CD4-positive, alpha-beta T cell treated with Interleukin-21 for 1 hour (primary cell): ENCODE measurements around the gene HIF1A.
A peak's percentile ranks its signal among the peaks of the same experiment; 100 is the strongest.
"Not testable (repeated sequence)": the region's sequence is repeated elsewhere in the genome, so short reads cannot be mapped to it uniquely, and the experiment has no call there.

Experiments
- DNase-seq: peaks from one replicate; pipeline ENCODE4 v3.0.0-alpha.2; 2020

Gene HIF1A

DNA sequence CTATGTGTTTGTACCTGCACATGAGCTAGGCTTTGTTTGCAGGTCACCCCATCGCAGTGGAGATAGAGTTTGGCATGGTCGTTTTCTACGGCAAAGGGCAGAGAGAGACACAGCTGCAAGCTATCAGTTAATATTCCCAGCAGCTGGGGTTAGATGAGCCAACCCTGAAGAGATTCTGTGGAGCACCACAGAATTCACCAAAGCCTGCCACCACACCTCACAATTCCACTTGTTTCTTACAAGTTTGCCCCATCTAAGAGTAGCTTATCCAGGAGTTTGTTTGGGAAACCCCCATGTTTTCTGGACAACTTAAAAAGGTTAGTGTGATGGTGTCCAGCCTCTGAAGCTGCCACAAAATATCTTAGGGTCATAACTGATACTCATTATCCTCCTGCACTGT is 20.0 kb upstream of the HIF1A start:
- no peak for DNase-seq

GRCh38 chr14:61677479-61677878 is 17.8 kb upstream of the HIF1A start:
- no peak for DNase-seq

DNA sequence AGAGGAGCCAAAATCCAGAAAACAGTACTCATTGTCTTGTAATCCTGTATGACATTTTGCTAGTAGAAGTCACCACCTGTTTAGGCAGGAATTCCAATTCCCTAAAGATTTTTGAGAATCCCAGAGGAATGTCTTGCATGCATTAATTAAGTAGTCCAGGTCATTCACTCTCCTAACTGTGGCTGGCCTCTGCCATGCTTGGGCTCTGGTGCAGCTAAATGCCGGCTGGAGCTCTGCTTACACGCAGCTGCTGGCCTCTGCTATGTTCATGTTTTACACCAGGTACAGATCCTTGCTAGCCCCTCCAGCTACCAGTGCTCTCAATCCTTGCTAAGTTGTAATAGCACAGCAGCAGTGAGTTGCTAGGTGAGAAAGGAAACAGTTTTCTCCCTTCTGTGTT is 16.3 kb upstream of the HIF1A start:
- no peak for DNase-seq

- no peak for DNase-seq
Observed at GRCh38 chr14:61681413-61681812, 13.9 kb upstream of the HIF1A start.

DNA sequence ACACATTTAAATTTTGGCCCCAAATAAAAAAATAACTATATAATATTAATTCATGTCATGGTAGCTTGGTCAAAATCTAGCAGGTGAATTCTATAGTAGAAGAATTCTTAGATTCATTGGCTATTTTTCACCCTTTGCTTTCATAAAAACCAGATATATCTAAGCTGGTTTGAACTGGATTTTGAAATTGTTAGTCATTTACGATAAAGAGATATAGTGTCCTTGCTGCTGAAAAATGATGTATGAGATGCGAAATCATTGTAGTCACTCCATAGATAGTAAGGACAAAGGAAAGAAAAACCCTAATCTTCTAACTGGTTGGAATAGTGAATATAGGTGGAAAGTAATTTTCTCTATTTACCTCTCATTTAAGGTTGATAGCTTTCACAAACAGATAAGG is 12.2 kb upstream of the HIF1A start:
- no peak for DNase-seq

DNA sequence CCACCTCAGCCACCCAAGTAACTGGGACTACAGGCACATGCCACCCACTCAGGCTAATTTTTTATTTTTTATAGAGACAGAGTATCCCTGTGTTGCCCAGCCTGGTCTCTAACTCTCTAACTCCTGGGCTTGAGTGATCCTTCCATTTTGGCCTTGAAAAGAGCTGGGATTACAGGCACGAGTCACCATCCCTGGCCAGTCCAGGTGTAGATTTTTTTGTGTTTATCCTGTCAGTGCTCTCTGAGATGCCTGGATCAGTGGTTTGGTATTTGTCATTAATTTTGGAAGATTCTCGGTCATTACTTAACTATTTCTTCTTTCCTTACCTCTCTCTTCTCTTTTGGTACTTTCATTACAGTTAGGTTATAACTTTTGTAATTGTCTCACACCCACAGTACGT is 5.3 kb upstream of the HIF1A start:
- no peak for DNase-seq

- DNase-seq: no peak
Observed at GRCh38 chr14:61690982-61691381, 4.3 kb upstream of the HIF1A start.

- no peak for DNase-seq
Observed at GRCh38 chr14:61691495-61691894, 3.8 kb upstream of the HIF1A start.

- no peak for DNase-seq
Observed at GRCh38 chr14:61694039-61694438, 1.3 kb upstream of the HIF1A start.

DNA sequence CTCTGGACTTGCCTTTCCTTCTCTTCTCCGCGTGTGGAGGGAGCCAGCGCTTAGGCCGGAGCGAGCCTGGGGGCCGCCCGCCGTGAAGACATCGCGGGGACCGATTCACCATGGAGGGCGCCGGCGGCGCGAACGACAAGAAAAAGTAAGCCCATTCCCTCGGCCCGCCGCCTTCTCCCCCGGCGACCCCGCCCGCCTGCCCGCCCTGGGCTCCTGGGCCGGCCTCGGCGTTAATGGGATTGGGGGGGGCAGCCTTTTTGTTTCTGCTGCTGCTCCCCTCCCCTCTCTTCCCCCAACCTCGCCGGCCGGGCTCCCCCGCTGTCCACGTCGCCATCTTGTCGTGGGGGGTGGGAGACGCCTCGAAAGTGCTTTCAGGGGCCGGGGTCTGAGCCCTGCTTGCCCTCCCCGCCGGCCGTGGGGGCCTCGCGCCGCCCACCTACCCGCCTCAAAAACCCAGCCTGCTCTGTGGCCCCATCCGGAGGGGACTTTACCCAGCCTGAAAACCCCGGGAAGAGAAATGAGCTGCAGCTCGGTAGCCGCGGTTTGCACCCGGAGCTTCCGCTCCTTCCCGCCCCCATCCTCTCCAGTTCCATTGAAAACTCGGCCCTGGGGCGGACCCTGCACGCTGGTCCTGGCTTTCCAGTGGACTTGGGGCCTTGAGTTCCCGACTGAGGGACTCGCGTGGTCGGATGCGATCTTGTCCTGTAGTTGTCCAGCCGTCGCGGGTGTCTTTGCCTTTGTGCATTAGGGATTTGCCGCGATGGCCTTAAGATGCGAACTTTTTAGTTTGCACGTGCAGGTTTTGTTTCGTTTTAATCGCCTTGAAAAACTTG is 598 bp downstream of the HIF1A start:
- peak; percentile 54 for DNase-seq

DNA sequence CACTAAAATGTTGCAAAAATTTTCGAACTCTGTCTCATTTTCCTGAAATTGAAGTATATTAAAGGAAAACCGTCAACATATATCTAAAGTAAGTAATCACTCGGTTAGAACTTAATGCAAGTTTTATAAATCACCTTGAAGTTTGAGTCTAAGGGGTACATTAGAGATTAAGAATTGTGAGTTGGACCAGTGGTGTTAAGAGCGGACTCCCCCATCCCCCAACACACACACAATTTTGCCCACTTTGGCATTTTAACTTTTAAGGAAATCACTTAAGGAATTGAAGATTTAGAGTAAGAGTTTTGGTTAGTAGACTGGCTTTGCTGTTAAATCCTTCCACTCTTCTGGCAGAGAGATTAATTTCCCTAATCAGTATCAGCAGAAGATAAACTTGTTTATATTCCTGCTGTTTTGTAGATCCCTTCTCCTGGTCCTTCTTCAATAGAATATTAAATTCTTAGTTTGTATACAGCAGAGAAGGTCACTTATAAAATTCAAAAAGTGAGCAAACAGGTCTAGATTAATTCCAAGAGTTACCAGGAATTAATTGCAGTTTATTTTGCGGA is 1.5 kb downstream of the HIF1A start:
- no peak for DNase-seq

DNA sequence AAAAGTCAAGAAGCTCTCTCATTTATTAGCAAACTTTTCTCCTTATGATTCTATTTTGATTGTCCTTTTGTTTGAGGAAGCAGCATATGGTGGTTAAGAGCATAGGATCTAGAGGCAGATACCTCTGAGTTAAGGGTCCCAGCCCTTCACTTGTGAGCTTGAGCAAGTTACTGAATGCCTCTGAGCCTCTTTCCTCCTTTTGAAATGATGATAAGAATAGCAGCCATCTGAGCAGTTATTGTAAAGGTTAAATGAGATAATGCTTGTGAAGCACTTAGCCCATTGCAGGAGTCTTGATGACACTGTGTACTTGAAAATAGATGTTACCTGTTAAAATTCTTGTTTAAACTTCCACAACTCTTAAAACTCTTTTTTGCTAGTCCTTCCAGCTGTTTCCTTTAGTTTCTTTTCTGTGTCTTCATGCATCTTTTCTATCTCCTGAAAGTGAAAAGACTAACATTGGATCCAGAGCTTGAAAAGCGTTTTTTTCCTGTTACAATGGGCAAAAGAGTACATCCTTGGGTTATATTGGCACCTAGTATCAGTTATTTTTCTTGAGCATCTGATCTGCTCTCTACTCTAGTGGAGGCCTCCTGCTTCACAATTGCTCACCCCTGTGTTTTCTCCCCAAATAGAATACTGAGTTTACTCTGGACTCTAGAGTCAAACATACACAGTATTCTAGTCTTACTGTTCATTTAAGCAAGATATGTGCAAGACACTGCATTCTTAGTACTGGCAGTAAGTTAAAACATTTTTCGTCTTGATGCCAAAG is 3.1 kb downstream of the HIF1A start:
- no peak for DNase-seq

- DNase-seq: no peak
Observed at GRCh38 chr14:61699027-61699426, 3.7 kb downstream of the HIF1A start.

DNA sequence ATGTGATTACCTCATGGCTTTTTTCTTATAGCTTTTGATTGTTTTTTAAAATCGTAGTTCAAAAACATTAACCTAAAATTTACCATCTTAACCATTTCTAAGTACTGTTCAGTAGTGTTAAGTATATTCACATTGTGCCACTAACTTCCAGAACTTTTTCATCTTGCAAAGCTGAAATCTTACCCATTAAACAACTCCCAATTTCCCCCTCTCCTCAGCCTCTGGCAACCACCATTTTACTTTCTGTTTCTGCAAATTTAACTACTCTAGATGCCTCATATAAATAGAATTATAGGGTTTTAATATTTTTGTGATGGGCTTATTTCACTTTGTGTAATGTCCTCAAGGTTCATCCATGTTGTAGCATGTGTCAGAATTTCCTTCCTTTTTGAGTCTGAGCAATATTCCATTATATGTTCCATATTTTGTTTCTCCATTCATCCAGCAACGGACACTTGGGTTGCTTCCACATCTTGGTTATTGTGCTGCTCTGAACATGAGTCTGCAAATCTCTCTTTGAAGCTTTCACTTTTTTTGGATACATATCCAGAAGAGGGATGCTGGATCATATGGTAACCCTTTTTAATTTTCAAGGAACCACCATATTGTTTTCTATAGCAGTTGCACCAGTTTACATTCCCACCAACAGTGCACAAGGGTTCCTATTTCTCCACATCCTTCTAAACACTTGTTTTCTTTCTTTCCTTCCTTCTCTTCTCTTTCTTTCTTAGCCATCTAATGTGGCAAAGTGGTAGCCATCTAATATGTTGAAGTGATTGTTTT is 5.0 kb downstream of the HIF1A start:
- no peak for DNase-seq

DNA sequence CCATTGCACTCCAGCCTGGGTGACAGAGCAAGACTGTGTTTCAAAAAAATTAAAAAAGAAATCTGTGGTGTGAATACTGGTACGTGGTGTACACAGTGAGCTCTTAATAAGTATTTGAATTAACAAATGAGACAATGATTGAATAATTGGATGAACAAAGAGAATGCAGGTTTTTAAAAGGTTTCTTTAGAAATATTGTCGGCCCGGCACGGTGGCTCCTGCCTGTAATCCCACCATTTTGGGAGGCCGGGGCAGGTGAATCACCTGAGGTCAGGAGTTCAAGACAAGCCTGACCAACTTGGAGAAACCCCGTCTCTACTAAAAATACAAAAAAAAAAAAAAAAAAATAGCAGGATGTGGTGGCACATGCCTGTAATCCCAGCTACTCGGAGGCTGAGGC is 6.6 kb downstream of the HIF1A start:
- DNase-seq: no peak

DNA sequence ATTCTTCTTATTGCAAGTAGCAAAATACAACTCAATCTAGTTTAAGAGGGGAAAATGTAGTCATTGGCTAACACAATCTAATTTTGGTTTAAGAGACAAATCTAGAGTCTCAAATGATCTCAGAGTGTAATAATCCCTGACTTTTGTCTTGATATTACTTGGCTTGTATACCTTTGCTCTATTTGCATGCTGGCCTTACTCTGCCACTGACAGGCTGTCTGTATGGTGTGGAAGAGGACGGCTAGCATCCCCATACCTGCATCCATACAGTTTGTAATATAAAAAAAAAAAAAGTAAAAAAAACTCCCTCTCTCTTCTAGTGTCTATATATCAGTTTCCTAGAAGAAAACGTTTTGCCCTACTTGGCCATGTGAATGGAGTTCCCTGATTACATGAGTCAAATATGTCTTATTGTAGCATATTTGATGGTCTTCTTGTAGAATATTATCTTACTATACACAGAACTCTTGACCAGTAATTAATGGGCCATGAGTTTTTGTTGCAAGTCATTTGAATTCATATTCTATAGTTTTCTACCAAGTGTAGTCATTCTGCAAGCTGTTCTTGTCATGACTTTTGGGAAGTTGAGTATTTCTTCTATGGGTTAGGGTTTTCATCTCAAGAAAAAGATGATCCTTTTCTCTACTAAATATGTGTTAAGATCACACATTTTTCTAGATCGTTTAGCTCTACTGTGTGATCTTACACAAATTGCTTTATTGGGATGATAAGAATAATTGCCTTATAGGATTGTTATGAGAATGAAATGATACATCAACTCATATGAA is 8.2 kb downstream of the HIF1A start:
- no peak for DNase-seq

DNA sequence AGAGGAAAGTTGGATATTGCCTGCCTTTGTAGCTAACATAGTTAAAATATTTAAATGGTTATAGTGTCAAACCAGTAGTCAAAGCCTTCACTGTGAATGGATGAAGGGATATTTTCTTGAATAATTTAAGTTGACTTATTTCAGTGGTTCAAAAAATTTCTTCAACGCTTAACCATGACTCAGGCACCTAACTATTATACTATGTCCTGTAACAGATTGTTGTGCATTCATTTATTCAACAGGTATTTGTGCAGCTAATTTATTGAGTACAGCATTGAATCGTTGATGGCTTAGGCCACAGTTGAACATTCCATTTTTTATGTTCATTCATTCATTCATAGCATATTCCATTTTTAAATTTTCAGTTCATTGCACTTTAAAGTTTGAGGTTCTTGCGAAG is 9.2 kb downstream of the HIF1A start:
- no peak for DNase-seq

DNA sequence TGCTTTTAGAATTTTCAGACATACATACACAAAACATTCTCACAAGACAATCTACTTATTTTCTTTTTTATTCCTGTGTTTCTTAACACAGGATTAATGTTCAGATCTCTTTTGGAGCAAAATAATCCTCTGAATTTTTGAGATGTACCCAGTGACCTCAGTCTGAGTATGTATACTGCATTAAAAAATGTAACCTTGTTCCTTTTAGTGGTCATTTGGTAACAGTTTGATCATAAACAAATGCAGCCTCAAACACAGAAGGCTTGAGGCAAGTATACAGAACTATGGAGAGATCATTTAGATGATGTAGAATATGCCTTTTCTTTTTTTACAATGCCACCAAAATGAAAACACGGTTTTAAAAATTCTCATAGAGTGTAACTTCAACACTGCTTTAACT is 9.7 kb downstream of the HIF1A start:
- DNase-seq: no peak

DNA sequence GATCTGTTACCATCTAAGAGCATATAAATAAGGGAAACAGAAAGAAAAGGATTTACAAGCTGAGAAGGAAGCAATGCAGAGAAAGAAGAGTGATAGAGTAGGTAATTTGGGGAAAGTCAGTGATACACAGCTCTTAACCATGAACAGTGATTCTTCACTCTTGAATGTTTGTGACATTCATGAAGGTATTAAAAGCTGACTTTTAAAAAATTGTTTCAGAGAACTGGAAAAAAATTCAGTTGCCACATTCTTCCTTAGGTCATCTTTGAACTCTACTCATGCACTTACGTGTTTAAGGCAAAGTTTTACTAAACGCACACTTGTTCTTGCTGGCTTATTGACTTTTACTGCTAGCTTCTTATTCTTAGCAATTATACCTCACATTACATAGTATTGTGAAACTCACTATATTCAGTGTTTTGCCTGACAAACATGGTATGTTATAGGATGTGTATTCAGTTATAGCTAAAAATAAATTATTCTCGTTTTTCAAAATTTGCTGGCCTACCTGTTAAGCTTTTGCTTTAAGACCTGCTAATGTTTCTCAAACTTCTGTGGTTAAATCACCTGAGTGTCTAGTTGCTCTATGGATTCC is 10.9 kb downstream of the HIF1A start:
- no peak for DNase-seq

DNA sequence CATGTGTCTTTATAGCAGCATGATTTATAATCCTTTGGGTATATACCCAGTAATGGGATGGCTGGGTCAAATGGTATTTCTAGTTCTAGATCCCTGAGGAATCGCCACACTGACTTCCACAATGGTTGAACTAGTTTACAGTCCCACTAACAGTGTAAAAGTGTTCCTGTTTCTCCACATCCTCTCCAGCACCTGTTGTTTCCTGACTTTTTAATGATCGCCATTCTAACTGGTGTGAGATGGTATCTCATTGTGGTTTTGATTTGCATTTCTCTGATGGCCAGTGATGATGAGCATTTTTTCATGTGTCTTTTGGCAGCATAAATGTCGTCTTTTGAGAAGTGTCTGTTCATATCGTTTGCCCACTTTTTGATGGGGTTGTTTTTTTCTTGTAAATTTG is 12.5 kb downstream of the HIF1A start:
- not testable (repeated sequence) for DNase-seq

DNA sequence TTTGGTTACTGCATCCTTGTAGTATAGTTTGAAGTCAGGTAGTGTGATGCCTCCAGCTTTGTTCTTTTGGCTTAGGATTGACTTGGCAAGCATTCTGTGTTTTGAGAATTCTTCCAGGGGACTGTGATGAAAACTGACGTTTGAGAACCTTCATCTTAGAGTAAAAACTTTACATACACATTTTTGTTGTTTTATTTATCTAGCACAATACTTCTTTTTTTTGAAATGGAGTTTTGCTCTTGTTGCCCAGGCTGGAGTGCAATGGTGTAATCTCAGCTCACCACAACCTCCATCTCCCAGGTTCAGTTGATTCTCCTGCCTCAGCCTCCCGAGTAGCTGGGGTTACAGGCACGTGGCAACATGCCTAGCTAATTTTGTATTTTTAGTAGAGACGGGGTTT is 13.4 kb downstream of the HIF1A start:
- DNase-seq: not testable (repeated sequence)
